LoVo (cell line): Measurements from ENCODE around the gene TIGD2.

ENCODE experiments used
- DNase-seq: peaks from one replicate; pipeline ENCODE4 v3.0.0-alpha.2; 2016; ENCODE audit warnings: low spot score

Gene TIGD2

DNA sequence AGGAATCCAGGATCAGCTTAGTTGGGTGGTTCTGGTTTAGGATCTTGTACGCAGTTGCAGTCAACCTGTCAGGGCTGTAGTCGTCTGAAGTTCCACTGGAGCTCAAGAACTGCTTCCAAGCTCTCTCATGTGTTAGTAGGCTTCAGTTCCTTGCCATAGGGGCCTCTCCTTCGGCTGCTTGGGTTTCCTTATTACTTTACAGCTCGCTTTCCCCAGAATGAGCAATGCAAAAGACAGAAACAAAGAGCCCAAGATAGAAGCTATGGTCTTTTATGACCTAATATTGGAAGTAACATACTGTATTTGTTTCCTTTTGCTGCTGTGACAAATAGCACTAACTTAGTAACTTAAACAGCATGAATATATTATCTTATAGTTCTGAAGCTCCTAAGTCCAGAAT, 51.7 kb downstream of the TIGD2 start:
- DNase-seq, result no peak

DNA sequence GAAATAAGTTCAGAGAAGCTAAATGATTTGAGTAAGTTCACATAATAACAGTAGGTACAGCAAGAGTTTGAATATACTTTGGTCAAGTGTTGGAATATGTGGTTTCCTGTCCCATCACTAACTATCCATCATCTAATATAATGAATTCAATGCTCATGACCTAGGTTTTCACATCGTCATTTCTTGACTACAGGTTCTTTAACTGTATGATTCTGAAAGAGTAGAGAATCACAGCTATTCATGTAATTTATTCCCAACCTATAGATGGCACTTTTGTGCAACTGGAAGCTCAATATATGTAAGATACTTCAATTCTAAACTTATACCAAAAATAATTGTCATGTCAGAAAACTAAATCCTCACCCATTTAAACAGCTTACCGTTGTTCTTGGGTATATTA, 53.1 kb downstream of the TIGD2 start:
- no peak for DNase-seq
